Esophagus squamous epithelium (tissue), 5 donors: ENCODE measurements around the gene NTN3. TPM values are rescaled to one million over a fixed set of nuclear protein-coding genes. Genes with fewer than 3 reads are reported as not detected.

Experiments
- DNase-seq: peaks from one replicate; lab custom pipeline; 2025; lab: John Stamatoyannopoulos, UW
- H3K27ac ChIP-seq, 4 donors: fragments of 200-600 bp; sonication (generic); one replicate each; pipeline ENCODE4 v1.5.1; 2016 to 2019; ENCODE audit warnings: mild to moderate bottlenecking in 1 of 4
- H3K27me3 ChIP-seq, 4 donors: fragments of 200-600 bp; sonication (generic); 1 replicate in 3 of 4; 2 replicates in 1 of 4; pipeline versions ENCODE4 v1.5.1 to v1.6.0; 2017 to 2021; ENCODE audit warnings: antibody characterized with exemption in 1 of 4
- H3K36me3 ChIP-seq, 3 donors: fragments of 200-600 bp; sonication (generic); one replicate each; pipeline ENCODE4 v1.5.1; 2016 to 2019
- H3K4me1 ChIP-seq, 3 donors: fragments of 200-600 bp; sonication (generic); one replicate each; pipeline ENCODE4 v1.5.1; 2017 to 2019
- H3K4me3 ChIP-seq, 4 donors: fragments of 200-600 bp; sonication (generic); 1 replicate in 3 of 4; 2 replicates in 1 of 4; pipeline ENCODE4 v1.5.1; 2016 to 2019; ENCODE audit warnings: mild to moderate bottlenecking in 2 of 4, moderate library complexity in 1 of 4
- H3K9me3 ChIP-seq, 3 donors: fragments of 200-600 bp; sonication (generic); one replicate each; pipeline ENCODE4 v1.5.1; 2016 to 2019
- CTCF ChIP-seq, 6 experiments: fragments of 450-650 bp in 4 of 6; fragments of 200-600 bp in 2 of 6; sonication (generic) in 2 of 6; IDR thresholded peaks; one replicate each; pipeline ENCODE4 v1.5.1; 2016 to 2019; ENCODE audit warnings: antibody characterized with exemption in 6 of 6, mild to moderate bottlenecking in 4 of 6, moderate library complexity in 4 of 6
- POLR2A ChIP-seq, 4 donors: fragments of 450-650 bp; IDR thresholded peaks; one replicate each; pipeline ENCODE4 v1.6.1; 2017; ENCODE audit warnings: antibody characterized with exemption in 4 of 4, mild to moderate bottlenecking in 4 of 4, moderate library complexity in 3 of 4
- WGBS, 2 donors: methylation state at CpG; one replicate each; pipeline ENCODE4 v1.1.5; 2018; 5-methylcytosine and 5-hydroxymethylcytosine counted together
- intact Hi-C: fragments of 100-400 bp; cut with DNase I; formaldehyde crosslinking; loops from one replicate; pipeline ENCODE4 v1.15.0; 2022
- total RNA-seq, 4 donors: library from RNA; depleted of rRNA; stranded (reverse); fragments of >200 nt; gene quantifications; one replicate each; pipeline ENCODE4 v1.1.0, GENCODE V29; 2016
- donor health status: DM: yes; HTN: yes; CAD: no.

Gene NTN3
- total RNA-seq, 4 donors from 2014 or later, result 0.38 TPM; not detected in 3

GRCh38 chr16:2428784-2429033 lies 42.4 kb upstream of the NTN3 start:
- TF ChIP-seq CTCF (IDR thresholded peaks at IDR 0.05) (no peak), POLR2A (IDR thresholded peaks at IDR 0.05) (no peak)
- no peaks in the 10 kb centered on the region for H3K27me3 ChIP-seq
- H3K4me3 ChIP-seq, result peak overlapping the region; percentile 73 to 96 (median 82)
- WGBS, 2 donors, result 0% methylated on average over 7 of the region's 24 CpGs; no CpG with 5 or more reads in 1 of the 2 donors
- peaks cover 0 to 24% (median 0%) of the 10 kb centered on the region in 3 donors for H3K36me3 ChIP-seq
- peak overlapping the region; percentile 77 to 88 (median 82) for H3K27ac ChIP-seq
- no peaks in the 10 kb centered on the region for H3K9me3 ChIP-seq
- peaks cover 9 to 29% (median 13%) of the 10 kb centered on the region in 3 donors for H3K4me1 ChIP-seq
- DNase-seq, result no peak
- intact Hi-C loops, result loop anchor here (10.0 kb wide), 2 partner anchors 66 to 84 kb away; partner anchors contain the start of gene ABCA3

GRCh38 chr16:2429034-2429770 lies 41.9 kb upstream of the NTN3 start, which contains the start of gene CCNF:
TSS of gene CCNF (plus strand) at chr16:2429447. CDS start at chr16:2429482, 35 bp downstream.
- intact Hi-C loops, result loop anchor here (10.0 kb wide), 2 partner anchors 66 to 84 kb away; partner anchors contain the start of gene ABCA3
- peak; percentile 70 for DNase-seq
- peak within 1 kb of the TSS; percentile 73 to 96 (median 82) for H3K4me3 ChIP-seq
- TF ChIP-seq CTCF (IDR thresholded peaks at IDR 0.05) (peak in 3 of 6 experiments; percentile 13 to 26 (median 26)), POLR2A (IDR thresholded peaks at IDR 0.05) (peak in 3 of 4 donors; percentile 23 to 59 (median 35))
- no CpG with 5 or more reads among the region's 103 CpGs for WGBS, 2 donors
- no peaks in the 10 kb centered on the region for H3K9me3 ChIP-seq
- peaks cover 9 to 29% (median 13%) of the 10 kb centered on the region in 3 donors for H3K4me1 ChIP-seq
- peaks cover 0 to 29% (median 0%) of the 10 kb centered on the region in 3 donors for H3K36me3 ChIP-seq
- peak within 1 kb of the TSS; percentile 77 to 88 (median 82) for H3K27ac ChIP-seq
- no peaks in the 10 kb centered on the region for H3K27me3 ChIP-seq

- WGBS, 2 donors, result 4 to 6% methylated on average over 13 to 17 of the region's 46 CpGs
- no peaks in the 10 kb centered on the region for H3K27me3 ChIP-seq
- H3K36me3 ChIP-seq, result peaks cover 0 to 34% (median 0%) of the 10 kb centered on the region in 3 donors
- H3K27ac ChIP-seq, result peak overlapping the region; percentile 71 to 88 (median 80)
- intact Hi-C loops, result loop anchor here (10.0 kb wide), 2 partner anchors 65 to 85 kb away; partner anchors contain the start of gene ABCA3
- no peaks in the 10 kb centered on the region for H3K9me3 ChIP-seq
- no peak for DNase-seq
- peak overlapping the region; percentile 73 to 96 (median 82) for H3K4me3 ChIP-seq
- H3K4me1 ChIP-seq, result peaks cover 9 to 29% (median 13%) of the 10 kb centered on the region in 3 donors
- TF ChIP-seq CTCF (IDR thresholded peaks at IDR 0.05), result peak in 3 of 6 experiments; percentile 2 to 21 (median 2)
- TF ChIP-seq POLR2A (IDR thresholded peaks at IDR 0.05), result no peak
Observed at GRCh38 chr16:2429771-2430663, 41.1 kb upstream of the NTN3 start.

- Histone ChIP-seq H3K27ac (no peak overlapping the region), H3K27me3 (no peaks in the 10 kb centered on the region), H3K36me3 (peaks cover 0 to 45% (median 0%) of the 10 kb centered on the region in 3 donors), H3K9me3 (no peaks in the 10 kb centered on the region), H3K4me3 (no peak overlapping the region), H3K4me1 (peaks cover 13 to 47% (median 13%) of the 10 kb centered on the region in 3 donors)
- TF ChIP-seq POLR2A (IDR thresholded peaks at IDR 0.05) (no peak), CTCF (IDR thresholded peaks at IDR 0.05) (no peak)
- intact Hi-C loops, result no loop called here
- WGBS, 2 donors, result 90 to 94% methylated on average over 6 of the region's 6 CpGs
- no peak for DNase-seq
Observed at GRCh38 chr16:2432286-2432685, 38.8 kb upstream of the NTN3 start.
